ENCODE measurements around the gene NR3C2.

- TF ChIP-seq, protein P1, sequence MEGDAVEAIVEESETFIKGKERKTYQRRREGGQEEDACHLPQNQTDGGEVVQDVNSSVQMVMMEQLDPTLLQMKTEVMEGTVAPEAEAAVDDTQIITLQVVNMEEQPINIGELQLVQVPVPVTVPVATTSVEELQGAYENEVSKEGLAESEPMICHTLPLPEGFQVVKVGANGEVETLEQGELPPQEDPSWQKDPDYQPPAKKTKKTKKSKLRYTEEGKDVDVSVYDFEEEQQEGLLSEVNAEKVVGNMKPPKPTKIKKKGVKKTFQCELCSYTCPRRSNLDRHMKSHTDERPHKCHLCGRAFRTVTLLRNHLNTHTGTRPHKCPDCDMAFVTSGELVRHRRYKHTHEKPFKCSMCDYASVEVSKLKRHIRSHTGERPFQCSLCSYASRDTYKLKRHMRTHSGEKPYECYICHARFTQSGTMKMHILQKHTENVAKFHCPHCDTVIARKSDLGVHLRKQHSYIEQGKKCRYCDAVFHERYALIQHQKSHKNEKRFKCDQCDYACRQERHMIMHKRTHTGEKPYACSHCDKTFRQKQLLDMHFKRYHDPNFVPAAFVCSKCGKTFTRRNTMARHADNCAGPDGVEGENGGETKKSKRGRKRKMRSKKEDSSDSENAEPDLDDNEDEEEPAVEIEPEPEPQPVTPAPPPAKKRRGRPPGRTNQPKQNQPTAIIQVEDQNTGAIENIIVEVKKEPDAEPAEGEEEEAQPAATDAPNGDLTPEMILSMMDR (IDR thresholded peaks at IDR 0.05; ENCODE audit: low read length), result no peak
- TF ChIP-seq EZH2 (IDR thresholded peaks at IDR 0.05; ENCODE audit: borderline replicate concordance, low read length), result no peak
Measured at GRCh38 chr4:148345509-148345908, 96.7 kb downstream of the NR3C2 start.

Measured in OCI-LY1 (cell line).